GM12878 (cell line): ENCODE results near the gene MGLL.

Experiments
- CHD1 ChIP-seq: IDR thresholded peaks from 2 replicates; pipeline ENCODE4 v1.6.1; 2012; ENCODE audit warnings: low read depth, low read length, improper control_type of control experiment
- ETV6 ChIP-seq, 2 experiments: fragments of 450-650 bp in 1 of 2; IDR thresholded peaks in 1 of 2; conservative IDR thresholded peaks in 1 of 2; 2 replicates each; pipeline ENCODE4 v1.6.1; 2014; ENCODE audit warnings: antibody characterized with exemption in 1 of 2, borderline replicate concordance in 1 of 2, low read depth in 1 of 2, mild to moderate bottlenecking in 1 of 2, moderate library complexity in 1 of 2
- IKZF2 ChIP-seq, 2 experiments: fragments of 450-650 bp; IDR thresholded peaks; 2 replicates each; pipeline ENCODE4 v1.6.1; 2017; ENCODE audit warnings: mild to moderate bottlenecking in 2 of 2, moderate library complexity in 2 of 2
- POLR2A ChIP-seq: IDR thresholded peaks from 2 replicates; pipeline ENCODE4 v1.6.1; 2011; ENCODE audit warnings: low read depth, mild to moderate bottlenecking, low read length
- RCOR1 ChIP-seq: conservative IDR thresholded peaks from 2 replicates; pipeline ENCODE4 v1.6.1; 2012; ENCODE audit warnings: low read depth, low read length, improper control_type of control experiment
- RFX5 ChIP-seq: IDR thresholded peaks from 2 replicates; pipeline ENCODE4 v1.6.1; 2011; ENCODE audit warnings: low read depth, low read length, improper control_type of control experiment
- SREBF1 ChIP-seq: IDR thresholded peaks from 2 replicates; pipeline ENCODE4 v1.6.1; 2012; ENCODE audit warnings: mild to moderate bottlenecking, low read length
- TF ChIP-seq, protein P1 (sequence below): IDR thresholded peaks from 2 replicates; pipeline ENCODE4 v1.6.1; 2012; ENCODE audit warnings: low read length, inconsistent platforms

DNA sequence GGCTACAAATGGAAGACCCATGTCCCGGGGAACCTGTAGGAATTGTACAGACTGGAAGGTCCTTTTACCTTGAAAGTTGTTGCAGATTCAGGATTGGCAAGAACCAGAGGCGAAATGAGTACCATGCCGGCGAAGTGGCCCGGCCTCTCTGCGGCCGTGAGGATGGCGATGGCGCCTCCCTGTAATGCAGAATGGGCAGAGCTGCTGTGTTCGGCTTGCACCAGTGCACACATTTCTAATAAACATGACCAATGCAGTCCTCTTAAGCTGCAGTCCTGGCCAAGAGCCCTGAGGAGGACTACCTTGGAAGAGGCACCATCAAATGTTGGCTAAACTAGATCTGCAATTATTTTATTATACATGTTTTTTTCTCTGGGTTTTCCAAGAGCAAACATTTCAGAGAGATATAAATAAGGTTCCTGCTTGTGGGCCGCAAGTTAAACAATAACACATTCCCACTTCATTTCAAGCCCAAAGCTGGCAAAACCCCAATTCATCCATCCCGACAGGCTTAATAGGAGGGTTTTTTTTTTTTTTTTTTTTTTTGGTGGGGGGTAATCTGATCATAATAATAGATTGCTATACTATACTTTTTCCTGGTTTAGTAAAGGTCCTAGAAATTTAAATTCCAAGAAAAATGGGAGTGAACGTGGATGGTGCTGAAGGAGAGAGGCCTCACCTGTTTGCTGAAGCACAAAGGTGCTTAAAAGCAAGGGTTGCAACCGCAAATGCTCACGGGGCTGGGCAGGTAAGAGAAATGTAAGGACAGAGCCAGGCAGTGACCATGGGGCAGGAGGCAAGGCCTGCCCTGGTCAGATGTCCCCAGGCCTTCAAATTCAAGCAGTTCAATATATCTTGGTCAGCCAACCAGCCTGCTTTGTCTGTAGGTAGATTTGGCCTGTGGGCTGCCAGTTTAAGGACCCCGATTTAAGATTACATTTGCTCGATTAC lies 101.1 kb downstream of the MGLL start:
- no peak for TF ChIP-seq RCOR1
- no peak for TF ChIP-seq ETV6 (conservative IDR thresholded peaks at IDR 0.05 in 1 of 2, IDR thresholded peaks at IDR 0.05 in 1 of 2; ENCODE audit: borderline replicate concordance in 1 of 2, low read depth in 1 of 2)
- TF ChIP-seq RFX5: no peak
- TF ChIP-seq POLR2A: no peak
- TF ChIP-seq IKZF2 (IDR thresholded peaks at IDR 0.05): no peak
- no peak for TF ChIP-seq SREBF1
- TF ChIP-seq, protein P1, sequence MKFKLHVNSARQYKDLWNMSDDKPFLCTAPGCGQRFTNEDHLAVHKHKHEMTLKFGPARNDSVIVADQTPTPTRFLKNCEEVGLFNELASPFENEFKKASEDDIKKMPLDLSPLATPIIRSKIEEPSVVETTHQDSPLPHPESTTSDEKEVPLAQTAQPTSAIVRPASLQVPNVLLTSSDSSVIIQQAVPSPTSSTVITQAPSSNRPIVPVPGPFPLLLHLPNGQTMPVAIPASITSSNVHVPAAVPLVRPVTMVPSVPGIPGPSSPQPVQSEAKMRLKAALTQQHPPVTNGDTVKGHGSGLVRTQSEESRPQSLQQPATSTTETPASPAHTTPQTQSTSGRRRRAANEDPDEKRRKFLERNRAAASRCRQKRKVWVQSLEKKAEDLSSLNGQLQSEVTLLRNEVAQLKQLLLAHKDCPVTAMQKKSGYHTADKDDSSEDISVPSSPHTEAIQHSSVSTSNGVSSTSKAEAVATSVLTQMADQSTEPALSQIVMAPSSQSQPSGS: no peak
- no peak for TF ChIP-seq CHD1
